Spinal cord (tissue), 10 donors: ENCODE data around the gene C1QTNF7. TPM values are rescaled to one million over a fixed set of nuclear protein-coding genes. Genes with fewer than 3 reads are reported as not detected.

Experiments used
- DNase-seq, 6 donors: peaks; one replicate each; pipeline versions ENCODE4 v3.0.0 to v3.0.0-alpha.2; 2013 to 2015; ENCODE audit warnings: low spot score in 6 of 6, low read depth in 4 of 6
- H3K27ac ChIP-seq: one replicate; pipeline ENCODE4 v1.5.1; 2013; ENCODE audit warnings: low read depth, low read length, control low read depth
- H3K27me3 ChIP-seq: one replicate; pipeline ENCODE4 v1.6.1; 2013; ENCODE audit warnings: low read length; ENCODE audit not compliant: control insufficient read depth, insufficient read depth
- H3K36me3 ChIP-seq: one replicate; pipeline ENCODE4 v1.6.1; 2013; ENCODE audit warnings: low read length; ENCODE audit not compliant: control insufficient read depth, insufficient read depth
- H3K4me1 ChIP-seq: one replicate; pipeline ENCODE4 v1.6.1; 2013; ENCODE audit warnings: low read length; ENCODE audit not compliant: control insufficient read depth, insufficient read depth
- H3K4me3 ChIP-seq: one replicate; pipeline ENCODE4 v1.5.1; 2013; ENCODE audit warnings: low read depth, low read length, control low read depth
- H3K9me3 ChIP-seq: one replicate; pipeline ENCODE4 v1.6.1; 2013; ENCODE audit warnings: low read length; ENCODE audit not compliant: control insufficient read depth, insufficient read depth
- WGBS: methylation state at CpG from one replicate; pipeline ENCODE4 v1.1.5; 2013; ENCODE audit warnings: missing lambda C conversion rate; ENCODE audit not compliant: insufficient coverage; 5-methylcytosine and 5-hydroxymethylcytosine counted together
- polyA plus RNA-seq, 2 donors: library from polyadenylated mRNA; unstranded; fragments of 120-200 nt; gene quantifications; one replicate each; pipeline ENCODE4 v1.2.1, GENCODE V29; 2013; ENCODE audit not compliant: insufficient read length in 2 of 2
- total RNA-seq, 2 donors: library from RNA; depleted of rRNA in 1 of 2; stranded (reverse); fragments of 120-200 nt in 1 of 2; fragments of >200 nt in 1 of 2; gene quantifications; one replicate each; pipeline versions ENCODE4 v1.2.3 to v1.2.4, GENCODE V29; 2013 to 2014
- donor health status: healthy.

The C1QTNF7 gene
- total and polyA plus RNA-seq, 4 donors: 0.54 to 8.4 (median 1.6) TPM

GRCh38 chr4:15412461-15412860, 15.4 kb upstream of the C1QTNF7 start:
- H3K4me1 ChIP-seq: no peaks in the 10 kb centered on the region

DNA sequence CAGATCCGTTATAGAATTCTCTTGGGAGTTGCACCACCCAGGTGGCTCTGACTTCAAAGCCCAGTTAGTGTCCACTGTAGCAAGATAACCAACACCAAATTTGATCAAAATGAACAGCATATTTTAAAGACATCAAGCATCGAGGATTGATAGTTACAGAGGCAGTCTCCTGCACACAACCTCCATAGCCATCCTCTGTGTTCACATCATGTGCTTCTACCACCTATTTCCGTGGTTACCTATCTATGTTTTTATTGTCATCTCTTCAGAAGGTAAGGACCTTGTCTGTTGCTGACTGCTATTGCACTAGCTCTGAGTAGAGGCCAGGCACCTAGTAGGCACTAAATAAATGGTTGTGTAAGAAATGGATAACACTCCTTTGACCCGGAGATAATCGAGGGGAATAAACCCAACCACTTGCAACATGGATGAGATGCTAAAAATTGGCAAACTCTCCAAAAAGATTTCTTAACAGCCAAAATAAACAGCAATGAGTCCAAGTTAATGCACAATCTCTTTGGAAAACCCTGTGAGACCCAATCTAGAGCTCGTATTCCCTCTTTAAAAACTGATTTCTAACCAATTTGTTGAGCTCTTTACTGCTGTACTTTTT, 14.7 kb upstream of the C1QTNF7 start:
- 92% methylated on average over 3 of the region's 6 CpGs for WGBS
- no peaks in the 10 kb centered on the region for H3K36me3 ChIP-seq
- no peak for DNase-seq
- H3K9me3 ChIP-seq: no peaks in the 10 kb centered on the region
- H3K27ac ChIP-seq: no peak overlapping the region
- no peaks in the 10 kb centered on the region for H3K27me3 ChIP-seq
- H3K4me1 ChIP-seq: no peaks in the 10 kb centered on the region
- H3K4me3 ChIP-seq: no peak overlapping the region

More at GRCh38 chr4:15412461-15412860, 15.4 kb upstream of the C1QTNF7 start:
- Histone ChIP-seq H3K9me3 (no peaks in the 10 kb centered on the region), H3K4me3 (no peak overlapping the region), H3K36me3 (no peaks in the 10 kb centered on the region), H3K27ac (no peak overlapping the region), H3K27me3 (no peaks in the 10 kb centered on the region)
- 91% methylated on average over 5 of the region's 5 CpGs for WGBS
- DNase-seq: no peak

DNA sequence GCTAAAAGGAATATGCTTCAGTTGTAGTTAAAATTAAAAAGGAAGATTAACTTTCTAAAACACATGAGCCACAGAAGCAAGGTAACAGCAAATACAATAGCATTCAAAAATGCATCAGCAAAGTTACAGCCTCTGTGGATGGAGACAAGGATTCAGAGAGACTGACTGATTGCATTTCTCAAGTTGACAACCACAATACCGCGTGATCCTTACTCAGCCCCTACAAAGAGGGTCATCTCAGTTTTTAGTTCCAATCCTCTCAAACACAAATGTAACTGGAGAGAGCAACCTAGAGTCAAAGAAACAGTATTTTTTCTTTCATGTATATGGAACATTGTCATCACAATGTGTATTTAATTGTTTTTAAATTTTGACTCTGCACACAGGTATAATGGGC, 14.2 kb upstream of the C1QTNF7 start:
- Histone ChIP-seq H3K27ac (no peak overlapping the region), H3K36me3 (no peaks in the 10 kb centered on the region), H3K27me3 (no peaks in the 10 kb centered on the region), H3K9me3 (no peaks in the 10 kb centered on the region), H3K4me3 (no peak overlapping the region), H3K4me1 (no peaks in the 10 kb centered on the region)
- no peak for DNase-seq
- WGBS: no CpG with 5 or more reads among the region's 2 CpGs

- peak in 1 of 6 donors; percentile 56 for DNase-seq
- Histone ChIP-seq H3K9me3 (no peaks in the 10 kb centered on the region), H3K27ac (no peak overlapping the region), H3K4me3 (no peak overlapping the region), H3K36me3 (no peaks in the 10 kb centered on the region), H3K27me3 (no peaks in the 10 kb centered on the region), H3K4me1 (no peaks in the 10 kb centered on the region)
- WGBS: 49% methylated on average over 4 of the region's 4 CpGs
Observed at GRCh38 chr4:15414551-15415091, 13.2 kb upstream of the C1QTNF7 start.

DNA sequence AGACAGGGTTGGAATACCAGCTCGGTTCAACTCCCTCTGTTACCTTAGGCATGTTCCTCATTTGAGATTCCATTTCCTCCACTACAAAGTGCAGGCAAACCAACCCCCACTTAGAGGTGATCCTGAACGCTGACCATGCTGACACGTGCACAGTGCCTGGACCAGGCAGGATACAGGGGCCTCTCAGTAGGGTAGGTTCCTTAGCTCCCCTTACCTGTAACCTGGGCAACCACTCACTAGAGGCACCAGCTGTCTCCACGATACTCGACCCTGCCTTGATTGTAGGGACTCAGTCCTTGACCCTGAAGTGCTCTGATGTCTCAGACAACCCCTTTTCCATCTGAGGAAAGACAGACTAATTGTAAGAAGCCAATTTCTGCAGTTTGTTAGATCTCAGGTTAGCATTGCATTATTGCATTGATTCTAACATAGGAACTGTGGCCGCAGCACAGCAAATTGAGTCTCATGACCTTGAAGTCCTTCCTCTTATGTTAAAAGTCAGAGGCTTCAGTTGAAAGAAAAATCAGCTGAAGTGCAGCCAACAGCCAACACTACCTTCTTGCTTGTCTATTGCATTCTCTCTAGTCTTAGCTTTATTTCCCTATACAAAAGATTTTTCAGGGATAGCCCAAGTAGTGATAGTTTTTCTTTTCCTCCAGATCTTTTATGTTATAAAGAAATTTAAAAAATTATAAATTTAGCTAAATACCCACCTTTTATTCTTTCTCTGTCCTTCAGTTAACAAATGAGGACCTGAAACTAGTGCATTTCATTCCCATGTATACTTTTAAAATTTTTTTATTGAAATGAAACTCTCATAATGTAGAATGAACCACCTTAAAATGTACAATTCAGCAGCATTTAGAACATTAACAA, 11.2 kb upstream of the C1QTNF7 start:
- Histone ChIP-seq H3K27ac (no peak overlapping the region), H3K4me1 (no peaks in the 10 kb centered on the region), H3K36me3 (no peaks in the 10 kb centered on the region), H3K9me3 (no peaks in the 10 kb centered on the region), H3K27me3 (no peaks in the 10 kb centered on the region), H3K4me3 (no peak overlapping the region)
- DNase-seq: no peak
- WGBS: 43% methylated on average over 4 of the region's 6 CpGs

- Histone ChIP-seq H3K27me3 (no peaks in the 10 kb centered on the region), H3K27ac (no peak overlapping the region), H3K36me3 (no peaks in the 10 kb centered on the region), H3K4me3 (no peak overlapping the region), H3K4me1 (no peaks in the 10 kb centered on the region), H3K9me3 (no peaks in the 10 kb centered on the region)
- no peak for DNase-seq
Observed at GRCh38 chr4:15417233-15417660, 10.6 kb upstream of the C1QTNF7 start.

DNA sequence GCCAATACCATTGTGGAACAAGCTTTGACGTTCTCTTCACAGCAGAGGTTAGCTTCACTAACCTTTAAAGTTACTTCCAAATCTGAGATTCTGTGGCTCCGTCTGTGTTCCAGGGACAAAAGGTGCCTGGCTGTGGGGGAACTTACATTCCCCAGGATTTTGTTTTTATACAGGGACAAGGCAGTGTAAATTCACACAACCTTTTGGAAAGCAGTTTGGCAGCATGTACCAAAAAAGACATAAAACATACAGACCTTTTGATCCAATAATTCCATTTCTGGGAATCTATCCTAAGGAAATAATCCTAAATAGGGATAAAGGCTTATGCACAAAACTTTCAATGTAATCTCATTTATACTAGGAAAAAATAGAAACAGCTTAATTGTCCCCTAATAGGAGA, 8.9 kb upstream of the C1QTNF7 start:
- no peak for DNase-seq
- Histone ChIP-seq H3K36me3 (no peaks in the 10 kb centered on the region), H3K9me3 (no peaks in the 10 kb centered on the region), H3K4me3 (no peak overlapping the region), H3K27me3 (no peaks in the 10 kb centered on the region), H3K27ac (no peak overlapping the region), H3K4me1 (no peaks in the 10 kb centered on the region)
- WGBS: 83% methylated on average over 1 of the region's 2 CpGs

GRCh38 chr4:15420642-15421041, 7.2 kb upstream of the C1QTNF7 start:
- Histone ChIP-seq H3K36me3 (no peaks in the 10 kb centered on the region), H3K4me3 (no peak overlapping the region), H3K9me3 (no peaks in the 10 kb centered on the region), H3K27ac (no peak overlapping the region), H3K27me3 (no peaks in the 10 kb centered on the region), H3K4me1 (no peaks in the 10 kb centered on the region)
- WGBS: no CpG with 5 or more reads among the region's 2 CpGs
- peak in 1 of 6 donors; percentile 62 for DNase-seq

DNA sequence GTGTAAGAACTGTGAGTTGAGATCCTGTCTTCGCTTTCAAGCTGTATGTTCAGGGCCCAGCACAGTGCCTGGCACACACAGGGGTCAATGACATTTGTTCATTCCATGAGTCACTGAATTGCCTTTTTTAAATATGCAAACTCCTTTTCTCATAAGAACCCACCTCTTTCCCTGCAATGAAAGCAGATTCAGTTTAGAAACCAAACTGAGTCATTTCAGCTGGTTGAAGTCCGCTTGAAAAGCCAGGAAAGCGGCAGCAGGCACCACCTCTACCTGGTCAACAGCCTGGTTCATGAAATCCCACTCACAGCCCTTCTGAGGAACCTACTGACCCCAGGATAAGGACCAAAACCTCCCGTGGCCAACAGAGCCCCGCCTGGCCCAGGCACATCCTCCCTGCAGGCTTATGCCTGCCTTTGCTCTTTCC, 4.5 kb upstream of the C1QTNF7 start:
- 81% methylated on average over 4 of the region's 5 CpGs for WGBS
- Histone ChIP-seq H3K4me1 (no peaks in the 10 kb centered on the region), H3K27ac (no peak overlapping the region), H3K27me3 (no peaks in the 10 kb centered on the region), H3K36me3 (no peaks in the 10 kb centered on the region), H3K4me3 (no peak overlapping the region), H3K9me3 (no peaks in the 10 kb centered on the region)
- DNase-seq: no peak
